Kidney (tissue), 14 donors: ENCODE data around the gene SPATA22. TPM values are rescaled to one million over a fixed set of nuclear protein-coding genes. Genes with fewer than 3 reads are reported as not detected.

Experiments used
- DNase-seq, 5 donors: peaks; one replicate each; pipeline ENCODE4 v3.0.0-alpha.2; 2013 to 2020
- FAIRE-seq: peaks from 2 replicates; lab custom pipeline; 2012; peaks lifted over from hg19 to GRCh38; lab: Jason Lieb, UNC
- H3K27ac ChIP-seq, 2 donors: one replicate each; pipeline ENCODE4 v1.7.0; 2013; ENCODE audit warnings: low read depth in 2 of 2, low read length in 2 of 2, inconsistent platforms in 1 of 2
- H3K27me3 ChIP-seq: one replicate; pipeline ENCODE4 v1.7.1; 2013; ENCODE audit warnings: low read length, inconsistent platforms; ENCODE audit not compliant: control insufficient read depth, insufficient read depth
- H3K36me3 ChIP-seq, 3 donors: one replicate each; pipeline versions ENCODE4 v1.7.0 to v1.7.1; 2013; ENCODE audit warnings: low read length in 3 of 3, control low read depth in 1 of 3, inconsistent platforms in 1 of 3; ENCODE audit not compliant: insufficient read depth in 3 of 3, control insufficient read depth in 2 of 3
- H3K4me1 ChIP-seq, 3 donors: one replicate each; pipeline versions ENCODE4 v1.7.0 to v1.7.1; 2013; ENCODE audit warnings: low read length in 3 of 3, inconsistent platforms in 1 of 3, low read depth in 1 of 3; ENCODE audit not compliant: control insufficient read depth in 2 of 3, insufficient read depth in 2 of 3
- H3K4me3 ChIP-seq, 3 donors: one replicate each; pipeline versions ENCODE4 v1.7.0 to v1.8.1; 2013; ENCODE audit warnings: low read length in 3 of 3, control low read depth in 1 of 3, inconsistent platforms in 1 of 3
- H3K9ac ChIP-seq, 3 donors: one replicate each; pipeline versions ENCODE4 v1.7.0 to v1.7.1; 2013; ENCODE audit warnings: low read length in 3 of 3, control low read depth in 1 of 3, inconsistent platforms in 1 of 3
- H3K9me3 ChIP-seq, 3 donors: one replicate each; pipeline versions ENCODE4 v1.7.0 to v1.7.1; 2013; ENCODE audit warnings: low read length in 3 of 3, control low read depth in 1 of 3, inconsistent platforms in 1 of 3; ENCODE audit not compliant: control insufficient read depth in 2 of 3, insufficient read depth in 1 of 3
- intact Hi-C: fragments of 100-400 bp; cut with DNase I; formaldehyde crosslinking; loops from one replicate; pipeline ENCODE4 v1.11.1; 2022
- polyA plus RNA-seq: library from polyadenylated mRNA; stranded (reverse); fragments of 350-450 nt; fragmentation: Illumina TruSeq; extraction: RNeasy Lipid Tissue Mini Kit (QIAGEN cat#74804); gene quantifications from one replicate; pipeline ENCODE4 v1.2.3, GENCODE V29; 2014; ENCODE audit warnings: low read depth, low replicate concordance; ENCODE audit not compliant: insufficient read depth
- total RNA-seq: library from RNA; stranded (reverse); fragmentation: NEBNext Ultra II Directional; extraction: Animal tissue kit (Norgen Biotek cat#: 25700); gene quantifications from one replicate; pipeline ENCODE4 v1.2.1, GENCODE V29; 2021
- TF ChIP-seq, protein P1 (sequence below): IDR thresholded peaks from 3 replicates; pipeline ENCODE4 v1.5.1; 2012; ENCODE audit warnings: mild to moderate bottlenecking, moderate library complexity, borderline replicate concordance; ENCODE audit not compliant: insufficient read depth; ENCODE audit errors: extremely low read depth
- donor health status: control.
- donor health status: control.
- donor health status: control.
- donor health status: control.
- donor health status: control.
- donor health status: DM: yes; HTN: yes; CAD: no.
- donor health status: Normal renal cell carcinoma (clear cell type).

SPATA22 gene
- total and polyA plus RNA-seq, 2 donors from 2014 or later, result 0.31 TPM; not detected in 1

DNA sequence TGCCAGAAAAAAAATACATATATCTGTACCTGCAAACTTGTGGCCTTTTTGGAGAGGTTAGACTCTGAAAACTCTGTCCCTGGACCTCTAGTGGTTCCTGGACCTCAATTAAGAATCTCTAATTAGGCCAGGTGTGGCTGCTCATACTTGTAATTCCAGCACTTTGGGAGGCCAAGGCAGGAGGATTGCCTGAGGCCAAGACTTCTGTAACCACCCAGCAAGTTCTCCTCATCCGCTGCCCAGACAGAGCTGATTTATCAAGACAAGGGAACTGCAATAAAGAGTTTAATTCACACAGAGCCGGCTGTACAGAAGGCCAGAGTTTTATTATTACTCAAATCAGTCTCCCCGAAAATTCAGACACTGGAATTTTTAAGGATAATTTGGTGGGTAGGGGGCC is 8.4 kb upstream of the SPATA22 start:
- H3K9ac ChIP-seq, result no peak overlapping the region
- H3K27me3 ChIP-seq, result no peaks in the 10 kb centered on the region
- H3K4me1 ChIP-seq, result peaks cover 2 to 7% (median 6%) of the 10 kb centered on the region in 3 donors
- intact Hi-C loops, result no loop called here
- TF ChIP-seq, protein P1, sequence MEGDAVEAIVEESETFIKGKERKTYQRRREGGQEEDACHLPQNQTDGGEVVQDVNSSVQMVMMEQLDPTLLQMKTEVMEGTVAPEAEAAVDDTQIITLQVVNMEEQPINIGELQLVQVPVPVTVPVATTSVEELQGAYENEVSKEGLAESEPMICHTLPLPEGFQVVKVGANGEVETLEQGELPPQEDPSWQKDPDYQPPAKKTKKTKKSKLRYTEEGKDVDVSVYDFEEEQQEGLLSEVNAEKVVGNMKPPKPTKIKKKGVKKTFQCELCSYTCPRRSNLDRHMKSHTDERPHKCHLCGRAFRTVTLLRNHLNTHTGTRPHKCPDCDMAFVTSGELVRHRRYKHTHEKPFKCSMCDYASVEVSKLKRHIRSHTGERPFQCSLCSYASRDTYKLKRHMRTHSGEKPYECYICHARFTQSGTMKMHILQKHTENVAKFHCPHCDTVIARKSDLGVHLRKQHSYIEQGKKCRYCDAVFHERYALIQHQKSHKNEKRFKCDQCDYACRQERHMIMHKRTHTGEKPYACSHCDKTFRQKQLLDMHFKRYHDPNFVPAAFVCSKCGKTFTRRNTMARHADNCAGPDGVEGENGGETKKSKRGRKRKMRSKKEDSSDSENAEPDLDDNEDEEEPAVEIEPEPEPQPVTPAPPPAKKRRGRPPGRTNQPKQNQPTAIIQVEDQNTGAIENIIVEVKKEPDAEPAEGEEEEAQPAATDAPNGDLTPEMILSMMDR, result no peak
- no peak overlapping the region for H3K4me3 ChIP-seq
- no peak overlapping the region for H3K27ac ChIP-seq
- DNase-seq, result no peak
- FAIRE-seq, result no peak
- no peaks in the 10 kb centered on the region for H3K9me3 ChIP-seq
- no peaks in the 10 kb centered on the region for H3K36me3 ChIP-seq

DNA sequence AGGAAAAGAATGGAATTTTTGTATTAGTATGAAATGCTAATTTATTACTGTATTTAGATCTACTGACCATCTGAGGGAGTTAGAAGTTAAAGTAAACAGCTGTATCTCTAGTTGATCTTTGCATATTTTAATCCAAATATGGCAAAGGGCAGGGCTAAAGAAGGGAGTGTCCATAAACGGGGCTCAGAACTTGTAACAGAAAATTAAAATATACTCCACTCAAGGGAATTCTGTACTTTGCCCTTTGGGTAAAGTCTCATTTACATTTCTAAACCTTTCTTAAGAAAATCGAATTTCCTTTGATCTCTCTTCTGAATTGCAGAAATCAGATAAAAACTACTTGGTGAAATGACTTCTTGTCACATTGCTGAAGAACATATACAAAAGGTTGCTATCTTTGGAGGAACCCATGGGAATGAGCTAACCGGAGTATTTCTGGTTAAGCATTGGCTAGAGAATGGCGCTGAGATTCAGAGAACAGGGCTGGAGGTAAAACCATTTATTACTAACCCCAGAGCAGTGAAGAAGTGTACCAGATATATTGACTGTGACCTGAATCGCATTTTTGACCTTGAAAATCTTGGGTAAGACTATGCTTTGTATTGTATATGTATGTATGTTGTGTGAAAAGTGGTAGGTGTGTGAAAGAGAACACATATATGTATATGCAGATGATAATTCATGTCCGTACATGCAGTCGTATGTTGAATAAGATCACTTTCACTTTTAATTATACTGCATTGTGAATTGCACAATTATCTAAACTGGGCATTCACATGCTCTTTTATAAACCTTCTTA is 4.4 kb upstream of the SPATA22 start, which contains the start of gene ASPA:
Gene ASPA (plus strand): TSS at position 186 of the 799 bp plus-strand sequence. CDS start 163 bp downstream, at position 349.
- peak in 2 of 5 donors; percentile 39 to 61 for DNase-seq
- TF ChIP-seq, protein P1, result no peak
- no peaks in the 10 kb centered on the region for H3K36me3 ChIP-seq
- peak within 1 kb of the TSS; percentile 58 to 72 (median 61) for H3K9ac ChIP-seq
- H3K4me3 ChIP-seq, result peak within 1 kb of the TSS; percentile 70 to 92 (median 84)
- intact Hi-C loops, result no loop called here
- H3K27ac ChIP-seq, result peak within 1 kb of the TSS; percentile 45 to 83
- peak; percentile 86 for FAIRE-seq
- H3K4me1 ChIP-seq, result peaks cover 4 to 9% (median 7%) of the 10 kb centered on the region in 3 donors
- no peaks in the 10 kb centered on the region for H3K9me3 ChIP-seq
- H3K27me3 ChIP-seq, result no peaks in the 10 kb centered on the region

GRCh38 chr17:3475251-3475685 is 3.6 kb upstream of the SPATA22 start:
- Histone ChIP-seq H3K9me3 (no peaks in the 10 kb centered on the region), H3K9ac (peak overlapping the region in 1 of 3 donors; percentile 72), H3K27ac (peak overlapping the region; percentile 45 to 83), H3K27me3 (no peaks in the 10 kb centered on the region), H3K4me3 (peak overlapping the region in 1 of 3 donors; percentile 92), H3K4me1 (peaks cover 4 to 9% (median 7%) of the 10 kb centered on the region in 3 donors), H3K36me3 (no peaks in the 10 kb centered on the region)
- peak in 2 of 5 donors; percentile 3 to 9 for DNase-seq
- intact Hi-C loops, result no loop called here
- no peak for FAIRE-seq
- TF ChIP-seq, protein P1, result no peak
